ENCODE data around the gene RFLNA.

RFLNA gene

GRCh38 chr12:124297389-124297788 lies 2.5 kb downstream of the RFLNA start:
- TF ChIP-seq SIN3A (IDR thresholded peaks at IDR 0.05; ENCODE audit: borderline replicate concordance, insufficient read depth, low read length): no peak
- no peak for TF ChIP-seq FOXP2 (optimal IDR thresholded peaks at IDR 0.05; ENCODE audit: borderline replicate concordance, extremely low read depth, extremely low read length, insufficient read depth)
- TF ChIP-seq TAF1 (IDR thresholded peaks at IDR 0.05; ENCODE audit: borderline replicate concordance, insufficient read depth, low read length): no peak
- no peak for TF ChIP-seq POLR2AphosphoS5 (IDR thresholded peaks at IDR 0.05; ENCODE audit: low read depth, low read length)
- TF ChIP-seq REST (IDR thresholded peaks at IDR 0.05; ENCODE audit: insufficient read depth in 1 of 2, low read depth in 2 of 2, low read length in 2 of 2): no peak

GRCh38 chr12:124297856-124298255 lies 3.0 kb downstream of the RFLNA start:
- TF ChIP-seq TAF1 (IDR thresholded peaks at IDR 0.05; ENCODE audit: borderline replicate concordance, insufficient read depth, low read length) (no peak), SIN3A (IDR thresholded peaks at IDR 0.05; ENCODE audit: borderline replicate concordance, insufficient read depth, low read length) (no peak), POLR2AphosphoS5 (IDR thresholded peaks at IDR 0.05; ENCODE audit: low read depth, low read length) (no peak), REST (IDR thresholded peaks at IDR 0.05; ENCODE audit: insufficient read depth in 1 of 2, low read depth in 2 of 2, low read length in 2 of 2) (no peak), FOXP2 (optimal IDR thresholded peaks at IDR 0.05; ENCODE audit: borderline replicate concordance, extremely low read depth, extremely low read length, insufficient read depth) (no peak)

- TF ChIP-seq FOXP2 (optimal IDR thresholded peaks at IDR 0.05; ENCODE audit: borderline replicate concordance, extremely low read depth, extremely low read length, insufficient read depth) (no peak), POLR2AphosphoS5 (IDR thresholded peaks at IDR 0.05; ENCODE audit: low read depth, low read length) (no peak), REST (IDR thresholded peaks at IDR 0.05; ENCODE audit: insufficient read depth in 1 of 2, low read depth in 2 of 2, low read length in 2 of 2) (no peak), SIN3A (IDR thresholded peaks at IDR 0.05; ENCODE audit: borderline replicate concordance, insufficient read depth, low read length) (no peak), TAF1 (IDR thresholded peaks at IDR 0.05; ENCODE audit: borderline replicate concordance, insufficient read depth, low read length) (no peak)
These were observed 4.0 kb downstream of the RFLNA start for GRCh38 chr12:124298685-124299410.

- no peak for TF ChIP-seq REST (IDR thresholded peaks at IDR 0.05; ENCODE audit: insufficient read depth in 1 of 2, low read depth in 2 of 2, low read length in 2 of 2)
- no peak for TF ChIP-seq TAF1 (IDR thresholded peaks at IDR 0.05; ENCODE audit: borderline replicate concordance, insufficient read depth, low read length)
These were observed 4.9 kb downstream of the RFLNA start for GRCh38 chr12:124299628-124300388.

Data from PFSK-1 (cell line).